HUDEP-2 (cell line): ENCODE data around the gene SMIM22.

ENCODE experiments used
- DNase-seq, 76 experiments: peaks; one replicate each; lab custom pipeline; 2025; ENCODE audit not compliant: unreplicated experiment in 76 of 76; lab: John Stamatoyannopoulos, UW

The SMIM22 gene

GRCh38 chr16:4813251-4814003, 18.3 kb downstream of the SMIM22 start:
- DNase-seq: no peak

GRCh38 chr16:4814046-4814445, 18.9 kb downstream of the SMIM22 start:
- DNase-seq: no peak

GRCh38 chr16:4814542-4815173, 19.5 kb downstream of the SMIM22 start:
- DNase-seq: peak in 13 of 76 experiments; percentile 7 to 53 (median 22)

GRCh38 chr16:4820652-4821051, 25.5 kb downstream of the SMIM22 start:
- DNase-seq: peak in 8 of 76 experiments; percentile 7 to 47 (median 22)

GRCh38 chr16:4825196-4825595, 30.0 kb downstream of the SMIM22 start:
- peak in 75 of 76 experiments; percentile 40 to 94 (median 83) for DNase-seq

- DNase-seq: peak in 60 of 76 experiments; percentile 4 to 73 (median 43)
These were observed 31.4 kb downstream of the SMIM22 start for GRCh38 chr16:4826526-4826925.

GRCh38 chr16:4826980-4827379, 31.8 kb downstream of the SMIM22 start:
- no peak for DNase-seq

GRCh38 chr16:4828567-4829321, 33.6 kb downstream of the SMIM22 start:
- DNase-seq: no peak

GRCh38 chr16:4830408-4830807, 35.2 kb downstream of the SMIM22 start:
- DNase-seq: peak in 1 of 76 experiments; percentile 3

- no peak for DNase-seq
These were observed 36.4 kb downstream of the SMIM22 start for GRCh38 chr16:4831616-4832015.

- no peak for DNase-seq
These were observed 37.7 kb downstream of the SMIM22 start for GRCh38 chr16:4832698-4833343.

- no peak for DNase-seq
These were observed 38.4 kb downstream of the SMIM22 start for GRCh38 chr16:4833584-4833983.

- no peak for DNase-seq
These were observed 41.6 kb downstream of the SMIM22 start for GRCh38 chr16:4836727-4837126.

- no peak for DNase-seq
These were observed 42.7 kb downstream of the SMIM22 start for GRCh38 chr16:4837733-4838501.

- no peak for DNase-seq
These were observed 44.8 kb downstream of the SMIM22 start for GRCh38 chr16:4839942-4840341.

- no peak for DNase-seq
These were observed 45.8 kb downstream of the SMIM22 start for GRCh38 chr16:4840984-4841383.
